ENCODE data around the gene NLK. TPM values are rescaled to one million over a fixed set of nuclear protein-coding genes. Genes with fewer than 3 reads are reported as not detected.

NLK gene
- total RNA-seq, 1 experiment from 2014 or later: 31.8 TPM

DNA sequence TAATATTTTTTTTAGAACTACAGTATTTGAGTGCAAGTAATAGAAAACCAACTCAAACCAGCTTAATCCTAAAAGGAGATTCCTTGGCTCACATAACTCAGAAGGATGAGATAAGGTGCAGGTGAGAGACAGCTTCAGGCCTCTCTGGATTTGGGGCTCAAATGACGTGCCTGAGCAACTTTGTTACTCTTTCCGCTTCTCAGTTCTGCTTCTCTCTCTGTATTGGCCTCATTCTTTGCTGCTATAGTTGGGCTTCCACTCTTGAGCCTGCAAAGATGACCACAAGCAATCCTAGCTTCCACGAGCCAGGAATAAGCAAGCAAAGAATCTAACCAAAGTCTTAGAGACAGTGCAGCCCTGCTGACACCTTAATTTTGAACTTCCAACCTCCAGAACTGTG is 45.0 kb upstream of the NLK start:
- Histone ChIP-seq H3K79me1 (ENCODE audit: insufficient read depth, low read depth, low read length, poor library complexity, severe bottlenecking) (no peaks in the 10 kb centered on the region), H3T11ph (ENCODE audit: low read length) (no peak overlapping the region), H4K91ac (ENCODE audit: insufficient read length, low read depth, low read length) (no peak overlapping the region), H2BK20ac (ENCODE audit: low read depth, low read length, poor library complexity, severe bottlenecking) (no peak overlapping the region), H4K8ac (replicated peaks; ENCODE audit: insufficient read length, low read depth, low read length) (no peak overlapping the region), H3K27me3 (ENCODE audit: insufficient read depth, low read length) (no peaks in the 10 kb centered on the region), H2BK120ac (ENCODE audit: low read depth, low read length, poor library complexity, severe bottlenecking) (no peak overlapping the region), H2AFZ (ENCODE audit: low read length) (no peak overlapping the region), H3K18ac (ENCODE audit: insufficient read length, low read depth, low read length) (no peak overlapping the region), H3K4me1 (ENCODE audit: insufficient read depth, low read length) (0 out of 2 replicates have a peak, but pooled peaks cover 4% of the 10 kb centered on the region), H3K14ac (ENCODE audit: insufficient read depth, low read length) (no peak overlapping the region), H2BK12ac (ENCODE audit: insufficient read length, low read depth, low read length) (no peak overlapping the region), H3K4me2 (ENCODE audit: insufficient read depth, insufficient read length, low read length) (no peak overlapping the region), H2BK15ac (ENCODE audit: low read depth, low read length) (no peak overlapping the region), H3K9me3 (ENCODE audit: control insufficient read depth, low read depth, low read length) (no peaks in the 10 kb centered on the region), H4K20me1 (ENCODE audit: control insufficient read depth, insufficient read depth, insufficient read length) (no peaks in the 10 kb centered on the region), H3K23me2 (ENCODE audit: insufficient read length, low read depth, low read length, poor library complexity, severe bottlenecking) (no peaks in the 10 kb centered on the region), H3K27ac (ENCODE audit: insufficient read length, low read depth, low read length) (no peak overlapping the region), H3K56ac (ENCODE audit: insufficient read length, low read depth, low read length) (no peak overlapping the region), H2AK5ac (ENCODE audit: insufficient read length, low read length) (no peak overlapping the region), H3K9ac (ENCODE audit: extremely low read depth, insufficient read length, low read length) (no peak overlapping the region), H3K23ac (ENCODE audit: insufficient read length, low read depth, low read length) (no peak overlapping the region), H2BK5ac (ENCODE audit: insufficient read length, low read length) (no peak overlapping the region), H3K79me2 (ENCODE audit: insufficient read depth, low read length) (no peaks in the 10 kb centered on the region), H4K5ac (ENCODE audit: insufficient read length, low read depth, low read length) (no peak overlapping the region), H3K4ac (ENCODE audit: low read depth, low read length) (no peak overlapping the region)
- no CpG with 5 or more reads among the region's 3 CpGs for WGBS (ENCODE audit: extremely low coverage, insufficient read length, low lambda C conversion rate)
- Mint-ChIP-seq H3K4me1 (peaks cover 21 to 26% of the 10 kb centered on the region in 2 experiments), H3K36me3 (ENCODE audit: insufficient read depth in 1 of 3, low read depth in 3 of 3) (no peaks in the 10 kb centered on the region), H3K27ac (no peak overlapping the region), H3K27me3 (ENCODE audit: low read depth) (peaks cover 2% of the 10 kb centered on the region; the same call in 1 of the 2 replicates), H3K4me3 (no peak overlapping the region), H3K9me3 (no peaks in the 10 kb centered on the region)
- DNase-seq: no peak
- TF ChIP-seq, protein P1, sequence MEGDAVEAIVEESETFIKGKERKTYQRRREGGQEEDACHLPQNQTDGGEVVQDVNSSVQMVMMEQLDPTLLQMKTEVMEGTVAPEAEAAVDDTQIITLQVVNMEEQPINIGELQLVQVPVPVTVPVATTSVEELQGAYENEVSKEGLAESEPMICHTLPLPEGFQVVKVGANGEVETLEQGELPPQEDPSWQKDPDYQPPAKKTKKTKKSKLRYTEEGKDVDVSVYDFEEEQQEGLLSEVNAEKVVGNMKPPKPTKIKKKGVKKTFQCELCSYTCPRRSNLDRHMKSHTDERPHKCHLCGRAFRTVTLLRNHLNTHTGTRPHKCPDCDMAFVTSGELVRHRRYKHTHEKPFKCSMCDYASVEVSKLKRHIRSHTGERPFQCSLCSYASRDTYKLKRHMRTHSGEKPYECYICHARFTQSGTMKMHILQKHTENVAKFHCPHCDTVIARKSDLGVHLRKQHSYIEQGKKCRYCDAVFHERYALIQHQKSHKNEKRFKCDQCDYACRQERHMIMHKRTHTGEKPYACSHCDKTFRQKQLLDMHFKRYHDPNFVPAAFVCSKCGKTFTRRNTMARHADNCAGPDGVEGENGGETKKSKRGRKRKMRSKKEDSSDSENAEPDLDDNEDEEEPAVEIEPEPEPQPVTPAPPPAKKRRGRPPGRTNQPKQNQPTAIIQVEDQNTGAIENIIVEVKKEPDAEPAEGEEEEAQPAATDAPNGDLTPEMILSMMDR (conservative IDR thresholded peaks at IDR 0.05): no peak

All from H9 (cell line).